Islet of Langerhans (tissue), 1 donor: ENCODE results near the gene CORO2B.
"Not testable (repeated sequence)": the region's sequence is repeated elsewhere in the genome, so short reads cannot be mapped to it uniquely, and the experiment has no call there.

Experiments
- FAIRE-seq: peaks from one replicate; lab custom pipeline; 2011; peaks lifted over from hg19 to GRCh38; lab: Jason Lieb, UNC

Gene CORO2B

DNA sequence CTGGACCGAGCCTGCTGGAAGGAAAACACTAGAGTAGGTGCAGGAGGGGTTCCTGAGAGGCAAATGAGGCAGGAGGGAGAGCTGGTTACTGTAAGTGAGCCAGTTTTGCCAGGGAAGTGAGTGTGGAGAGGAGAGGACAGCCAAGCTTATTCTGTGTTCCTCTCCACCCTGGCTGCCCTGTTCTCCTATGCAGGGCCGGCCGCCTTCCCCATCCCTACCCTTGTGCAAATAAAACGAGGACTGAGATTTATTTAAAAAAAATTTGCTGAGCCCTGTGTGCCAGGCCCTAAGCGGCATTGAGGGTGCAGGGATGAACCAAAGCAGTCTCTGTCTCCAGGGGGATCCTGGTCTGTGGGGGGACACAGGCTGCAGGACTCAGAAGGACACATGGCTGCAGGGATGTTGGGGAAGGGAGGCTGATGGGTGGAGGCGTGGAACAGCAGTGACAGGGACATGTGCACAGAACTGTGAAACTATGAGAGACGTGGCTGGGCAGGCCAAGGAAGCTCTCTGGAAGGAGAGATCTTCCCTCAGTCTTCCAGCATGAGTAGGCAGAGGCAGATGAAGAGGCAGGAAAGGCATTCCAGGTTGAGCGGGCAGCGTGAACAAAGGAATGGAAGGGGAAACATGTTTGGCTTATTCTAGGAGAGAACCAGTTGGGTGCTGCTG lies 12.1 kb downstream of the CORO2B start:
- FAIRE-seq, result no peak

DNA sequence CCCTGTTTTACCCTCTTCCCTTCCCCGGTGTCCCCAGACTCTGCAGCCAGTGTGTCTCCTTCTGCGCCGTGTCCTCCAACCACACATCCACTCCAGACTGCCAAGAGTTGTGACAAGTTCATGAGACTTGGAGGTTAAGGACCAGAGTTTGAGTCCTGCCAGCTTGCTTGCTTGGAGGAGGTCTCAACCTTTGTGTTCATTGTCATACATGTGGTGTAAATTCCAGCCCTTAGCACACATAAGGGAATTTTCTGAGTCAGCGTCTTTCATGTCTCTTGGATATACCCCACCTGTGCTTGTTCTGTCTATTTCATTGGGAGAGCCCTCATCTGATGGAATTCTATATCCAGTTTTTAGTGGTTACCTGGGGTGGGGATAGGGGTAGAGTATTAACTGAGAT lies 13.3 kb downstream of the CORO2B start:
- FAIRE-seq, result no peak

DNA sequence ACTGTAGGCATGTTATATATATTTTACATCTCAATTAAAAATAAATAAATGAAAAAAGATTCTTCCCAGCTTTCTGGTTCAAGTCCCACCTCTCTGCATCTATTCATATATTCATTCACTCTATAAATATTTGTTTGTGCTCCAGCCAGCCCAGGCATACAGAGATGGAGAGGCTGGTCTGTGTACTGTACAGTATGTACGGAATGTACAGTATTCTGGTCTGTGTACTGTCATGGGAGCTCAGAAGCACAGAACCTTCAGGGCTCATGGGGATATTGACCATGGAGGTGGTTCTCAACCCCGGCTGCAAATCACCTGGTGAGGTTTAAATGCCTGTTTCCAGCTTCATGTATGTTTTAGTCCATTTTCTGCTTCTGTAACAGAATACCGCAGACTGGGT lies 13.8 kb downstream of the CORO2B start:
- no peak for FAIRE-seq

DNA sequence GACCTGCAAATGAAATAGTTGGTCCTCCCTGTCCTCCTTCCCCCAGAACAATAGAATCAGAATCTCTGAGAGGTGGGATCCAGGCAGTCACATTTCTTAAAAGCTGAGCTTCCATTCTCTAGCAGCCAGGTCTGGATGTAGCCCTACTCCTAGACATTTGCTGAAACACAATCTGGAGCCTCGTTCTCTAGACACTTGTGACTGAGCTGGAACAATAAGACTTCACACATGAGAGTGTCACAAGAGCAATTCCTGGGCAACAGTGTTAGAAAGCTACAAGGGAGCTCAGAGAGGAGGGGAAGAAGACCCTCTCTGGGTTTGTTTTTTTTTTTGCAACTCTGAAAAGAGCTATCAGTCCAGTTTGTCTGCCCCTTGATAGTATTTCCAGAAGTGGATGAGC lies 14.5 kb downstream of the CORO2B start:
- FAIRE-seq, result no peak

DNA sequence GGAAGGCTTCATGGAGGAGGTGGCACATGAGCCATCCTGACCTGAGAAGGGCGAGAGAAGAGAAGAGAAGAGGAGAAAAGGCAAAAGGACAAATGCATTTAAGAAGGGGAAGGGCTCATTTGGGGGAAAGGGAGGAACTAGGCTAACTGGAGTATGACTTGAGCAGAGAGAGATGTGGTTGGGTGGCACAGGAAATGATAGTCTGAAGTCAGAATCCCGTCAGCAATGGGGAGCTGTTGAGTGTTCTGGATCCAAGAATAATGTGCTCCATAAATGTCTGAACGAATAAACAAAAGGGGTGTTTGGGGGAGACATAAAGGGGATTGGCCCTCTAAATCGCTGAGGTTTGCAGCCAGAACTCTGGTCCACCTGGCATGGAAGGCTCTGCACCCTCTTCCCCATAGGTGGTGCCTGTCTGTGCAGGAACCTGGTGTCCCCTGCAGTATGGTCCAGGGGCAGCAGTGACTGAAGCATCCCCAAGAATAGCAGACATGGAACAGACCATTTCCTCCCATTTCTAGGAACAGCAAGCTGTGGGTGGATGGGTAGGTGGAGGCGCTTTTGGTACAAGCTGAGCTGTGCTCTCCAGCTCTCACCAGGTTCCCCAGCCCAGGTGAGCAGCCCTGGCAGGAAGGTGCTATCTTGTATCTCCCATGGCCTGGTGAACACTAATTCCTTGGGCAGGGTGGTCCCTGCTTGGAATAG lies 15.2 kb downstream of the CORO2B start:
- FAIRE-seq, result no peak

DNA sequence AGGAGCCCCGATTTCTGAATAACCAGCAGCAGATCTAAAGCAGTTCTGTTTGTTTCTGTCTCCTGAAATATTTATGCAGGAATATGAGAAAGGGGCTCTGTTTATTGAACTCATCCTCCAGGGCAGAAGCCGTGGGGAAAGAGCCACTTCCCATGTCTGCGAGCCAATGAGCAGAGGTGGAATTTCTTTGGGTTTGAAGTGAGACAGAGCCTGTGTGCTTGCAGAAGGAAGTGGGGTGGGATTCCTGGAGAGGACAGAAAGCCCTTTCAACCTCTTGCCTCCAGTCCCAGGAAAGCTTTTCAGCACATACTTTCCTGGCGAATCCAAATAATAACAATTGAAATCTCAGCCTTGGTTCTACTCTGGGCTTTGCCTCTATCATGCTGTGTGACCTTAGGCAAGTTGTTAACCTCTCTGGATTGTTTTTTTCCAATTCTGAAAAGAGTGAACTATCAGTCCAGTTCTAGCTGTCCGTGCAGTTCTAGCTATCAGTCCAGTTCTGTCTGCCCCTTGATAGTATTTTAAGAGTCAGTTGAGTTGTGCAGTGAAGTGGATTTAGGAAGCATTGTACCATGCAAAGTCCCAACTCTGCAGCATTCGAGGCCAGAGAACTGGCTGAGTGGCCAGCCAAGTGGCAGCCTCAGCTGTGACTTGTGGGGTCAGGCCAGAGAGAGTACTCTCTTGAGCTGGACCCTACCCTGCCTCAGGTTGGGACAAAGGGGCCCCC lies 15.9 kb downstream of the CORO2B start:
- FAIRE-seq, result no peak

DNA sequence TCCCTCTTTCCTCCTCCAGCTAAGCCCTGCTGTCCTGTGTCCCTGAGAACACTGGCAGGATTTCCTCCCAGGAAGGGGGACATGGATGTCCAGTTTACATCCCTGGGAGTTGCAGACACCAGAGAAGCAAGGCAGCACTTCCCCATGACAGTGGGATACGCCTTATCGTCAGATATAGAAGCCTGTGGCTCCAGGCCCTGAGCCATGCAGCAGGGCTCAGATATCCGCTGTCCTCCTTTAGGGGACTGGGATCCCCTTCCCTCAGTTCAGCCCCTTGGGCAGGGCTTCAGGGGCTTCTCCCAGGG lies 16.4 kb downstream of the CORO2B start:
- FAIRE-seq, result no peak

DNA sequence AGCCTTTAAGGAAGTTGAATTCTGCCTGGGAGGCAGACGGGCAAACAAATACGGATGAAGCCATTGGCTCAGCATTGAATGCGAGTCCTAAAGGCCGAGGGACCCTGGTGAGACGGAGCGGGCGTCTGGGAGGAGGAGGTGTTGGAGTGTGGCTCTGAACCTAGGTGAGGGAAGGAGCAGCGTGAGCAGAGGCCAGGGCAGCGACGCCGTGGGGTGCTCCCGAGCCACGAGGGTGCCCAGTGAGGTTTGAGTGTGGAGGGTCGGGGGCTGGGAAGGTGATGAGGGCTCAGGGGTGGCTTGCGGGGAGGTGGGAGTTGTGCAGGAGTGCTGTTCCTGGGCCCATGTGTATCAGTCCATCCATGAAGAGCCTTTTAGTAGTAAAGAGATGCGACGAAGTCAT lies 17.0 kb downstream of the CORO2B start:
- no peak for FAIRE-seq

DNA sequence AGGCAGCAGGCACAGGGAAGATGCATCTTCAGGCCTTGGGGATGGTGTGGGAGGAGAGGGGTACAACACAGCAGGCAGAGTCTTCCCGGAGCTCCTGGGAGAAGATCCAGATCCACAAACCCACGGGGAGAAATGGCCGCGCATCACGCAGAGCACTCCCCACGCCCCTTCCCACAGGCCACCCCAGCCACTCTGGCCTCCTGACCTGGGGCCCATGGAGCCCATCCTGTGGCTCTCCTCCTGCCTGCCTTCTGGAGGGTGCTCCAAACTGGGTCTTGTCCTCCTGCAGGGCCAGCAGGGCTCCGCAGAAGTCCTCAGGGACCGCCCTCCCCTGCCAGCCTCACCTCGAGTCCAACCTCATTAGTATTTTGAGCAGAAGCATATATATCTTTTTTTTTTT lies 17.9 kb downstream of the CORO2B start:
- no peak for FAIRE-seq

DNA sequence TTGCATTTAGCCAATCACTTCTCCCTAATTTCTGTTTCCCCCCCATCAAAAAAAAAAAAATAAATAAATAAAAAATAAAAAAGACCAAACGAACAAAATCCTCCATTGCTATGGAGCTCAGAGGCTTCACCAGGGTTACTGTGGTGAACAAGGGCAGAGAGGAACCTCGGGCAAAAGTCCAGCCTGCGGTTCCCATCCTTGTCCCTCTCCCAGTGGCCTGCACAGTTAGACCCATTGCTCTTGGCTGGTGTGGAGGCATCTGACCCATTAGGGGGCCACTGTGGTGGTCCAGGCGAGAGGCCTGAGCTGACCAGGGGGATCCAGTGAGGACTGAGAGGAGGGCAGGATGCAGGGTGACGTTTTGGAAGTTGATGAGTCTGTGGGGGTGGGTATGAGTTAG lies 18.8 kb downstream of the CORO2B start:
- FAIRE-seq, result no peak

DNA sequence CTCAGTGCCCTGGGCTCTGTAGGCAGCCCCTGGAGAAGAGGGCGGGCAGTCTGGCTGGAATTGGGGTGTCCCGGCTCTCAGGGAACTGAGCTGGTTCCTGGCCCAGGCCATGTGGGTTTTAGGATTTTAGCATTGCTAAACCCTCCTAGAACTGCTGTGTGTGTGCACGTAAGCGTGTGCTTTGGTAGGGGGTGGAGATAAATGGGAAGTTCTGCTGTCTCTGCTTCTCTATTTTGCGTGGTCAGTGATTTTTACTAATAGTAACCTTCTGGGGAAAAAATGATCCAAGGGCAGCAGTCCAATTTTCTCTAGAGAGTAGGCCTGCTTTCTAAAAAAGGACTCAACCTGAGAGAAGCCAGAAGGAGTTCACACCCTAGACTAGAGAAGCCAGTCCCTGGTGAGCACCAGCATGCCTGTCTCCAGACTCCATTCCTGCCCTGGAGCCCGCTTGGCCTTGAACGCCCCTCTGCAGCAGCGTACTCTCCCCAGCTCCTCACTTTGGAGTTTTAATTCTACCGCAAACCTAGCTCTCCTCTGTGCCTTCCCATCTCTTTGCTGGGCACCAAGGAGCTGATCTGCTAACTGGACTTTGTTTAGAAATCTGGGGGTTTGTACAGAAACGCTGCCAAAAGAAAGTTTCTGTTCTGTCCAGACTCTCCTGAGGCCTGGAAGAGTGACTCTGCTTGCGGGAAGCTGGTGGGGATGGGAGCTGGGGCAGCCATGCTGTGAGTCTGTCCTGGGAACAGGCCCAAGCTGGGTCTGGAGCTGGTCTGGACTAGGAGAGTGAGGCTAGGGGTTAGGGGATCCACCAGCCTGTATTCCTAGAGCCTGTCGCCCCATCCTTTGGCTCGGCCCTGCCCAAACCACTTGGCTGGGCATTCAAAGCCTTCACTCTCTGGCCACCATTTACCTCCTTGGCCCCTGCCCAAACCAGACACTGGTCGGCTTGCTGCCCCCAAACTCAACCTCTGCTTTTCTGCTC lies 19.7 kb downstream of the CORO2B start:
- FAIRE-seq, result no peak

DNA sequence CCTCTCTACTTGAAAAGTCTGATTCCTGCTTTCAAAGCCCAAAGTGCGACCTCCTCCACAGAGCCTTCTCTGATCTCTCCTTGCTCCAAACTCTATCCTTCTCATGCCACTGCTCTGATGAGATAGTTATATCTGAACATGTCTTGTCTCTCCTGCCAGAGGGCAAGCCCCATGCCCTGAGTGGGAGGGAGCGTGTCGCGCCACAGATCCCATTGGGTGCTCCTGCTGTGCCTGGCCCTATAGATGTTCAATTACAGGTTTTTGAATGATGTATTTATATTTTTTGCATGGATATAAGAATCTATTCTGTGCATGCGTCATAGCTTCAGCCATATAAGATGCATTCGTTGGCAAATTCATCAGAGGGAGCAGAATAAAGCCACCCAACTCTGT lies 20.4 kb downstream of the CORO2B start:
- no peak for FAIRE-seq

DNA sequence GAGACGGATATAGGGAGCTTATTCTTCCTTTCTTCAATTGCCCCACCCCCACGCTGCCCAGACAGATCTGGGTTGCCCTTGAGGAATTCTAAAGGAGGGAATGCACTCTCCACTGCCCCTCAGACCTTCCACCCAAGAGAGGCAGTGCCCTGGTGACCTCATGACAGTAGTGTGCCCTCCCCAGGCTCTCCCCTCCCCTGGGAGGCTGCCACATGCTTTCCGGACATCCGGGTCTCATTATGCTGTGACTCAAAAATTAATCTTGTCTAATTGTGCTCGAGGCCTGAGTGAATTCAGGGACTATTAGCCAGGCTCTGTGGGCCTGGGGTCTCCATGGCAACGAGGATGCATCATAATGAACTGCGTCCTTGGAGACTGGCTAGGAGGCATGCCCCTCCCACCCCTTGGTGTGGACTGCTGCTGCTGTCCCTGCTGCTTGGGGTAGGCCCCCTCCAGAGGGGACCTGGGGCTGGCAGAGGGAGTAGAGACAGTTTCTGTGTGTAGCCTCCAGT lies 20.8 kb downstream of the CORO2B start:
- FAIRE-seq, result no peak

DNA sequence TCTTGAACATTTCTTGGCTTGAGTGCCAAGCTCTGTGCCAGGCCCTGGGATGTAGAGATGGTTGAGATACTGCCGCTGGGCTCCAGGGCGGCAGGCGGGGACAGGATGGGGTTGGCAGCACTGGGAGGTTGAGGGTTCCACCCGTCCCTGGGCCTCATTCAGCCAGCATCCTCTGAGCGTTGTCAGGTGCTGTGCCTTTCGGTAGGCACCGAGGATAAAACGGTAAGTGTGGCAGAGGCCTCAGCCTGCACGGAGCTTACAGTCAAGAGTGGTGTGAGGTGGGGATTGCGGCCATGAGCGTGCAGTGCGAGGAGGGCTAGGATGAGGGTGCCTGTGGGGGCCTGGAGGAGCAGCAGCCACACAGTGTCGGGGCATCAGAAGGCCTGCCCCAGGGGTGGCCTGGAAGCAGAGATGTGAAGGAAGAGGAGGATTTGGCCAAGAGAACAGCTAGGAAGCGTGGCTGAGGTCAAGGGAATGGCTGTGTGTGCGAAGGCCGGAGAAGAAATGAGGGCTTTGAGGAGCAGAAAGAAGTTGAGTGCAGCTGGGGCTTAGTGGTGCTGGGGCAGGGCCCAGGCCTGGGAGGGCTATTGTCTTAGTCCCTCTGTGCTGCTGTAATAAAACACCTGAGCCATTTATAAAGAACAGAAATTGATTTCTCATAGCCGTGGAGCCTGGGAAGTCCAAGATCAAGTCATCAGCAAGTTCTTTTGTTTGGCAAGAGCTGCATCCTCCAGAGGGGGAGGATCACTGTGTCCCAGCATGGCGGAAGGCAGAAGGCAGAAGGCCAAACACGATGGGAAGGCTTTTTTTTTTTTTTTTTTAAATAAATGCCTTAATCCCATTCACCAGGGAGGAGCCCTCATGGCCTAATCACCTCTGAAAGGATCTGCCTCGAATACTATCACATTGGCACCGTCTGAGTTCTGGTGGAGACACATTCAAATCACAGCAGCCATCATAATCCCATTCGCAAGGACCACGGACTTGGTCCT lies 22.7 kb downstream of the CORO2B start:
- FAIRE-seq, result no peak

DNA sequence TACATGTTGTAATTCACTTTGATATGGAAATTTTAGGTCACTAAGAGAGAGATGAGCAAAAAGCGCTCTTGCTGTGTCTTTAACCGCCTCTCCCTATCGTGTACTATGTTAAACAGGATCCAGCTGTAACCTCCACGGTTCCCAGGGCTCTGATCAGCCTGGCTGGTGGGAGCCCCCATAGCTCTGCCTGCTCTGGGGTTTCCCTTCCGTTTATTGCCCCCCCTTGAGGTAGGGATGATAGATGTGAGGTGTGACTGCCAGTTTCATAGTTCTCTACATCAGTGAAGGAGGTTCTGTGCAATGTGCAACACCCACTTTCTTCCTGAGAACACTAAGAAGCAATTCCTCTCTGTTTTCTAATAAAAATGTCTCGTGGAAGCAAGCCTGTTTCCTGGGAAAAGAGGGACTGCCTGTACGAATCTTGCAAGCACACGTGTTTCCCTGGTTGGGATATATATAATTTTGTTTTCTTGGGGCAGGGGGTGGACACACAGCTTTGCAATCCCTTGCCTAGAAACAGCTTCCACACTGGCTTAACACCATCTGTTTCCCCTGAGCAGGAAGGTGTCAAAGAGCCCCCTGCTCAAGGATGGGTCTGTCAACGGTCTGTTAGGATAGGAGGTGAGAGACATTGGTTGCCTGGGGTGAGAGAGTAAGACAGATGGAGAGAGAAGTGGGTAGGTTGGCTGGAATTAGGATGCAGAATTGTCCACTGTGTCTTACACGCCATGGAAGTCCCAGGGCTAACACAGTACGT lies 23.8 kb downstream of the CORO2B start:
- FAIRE-seq, result no peak

DNA sequence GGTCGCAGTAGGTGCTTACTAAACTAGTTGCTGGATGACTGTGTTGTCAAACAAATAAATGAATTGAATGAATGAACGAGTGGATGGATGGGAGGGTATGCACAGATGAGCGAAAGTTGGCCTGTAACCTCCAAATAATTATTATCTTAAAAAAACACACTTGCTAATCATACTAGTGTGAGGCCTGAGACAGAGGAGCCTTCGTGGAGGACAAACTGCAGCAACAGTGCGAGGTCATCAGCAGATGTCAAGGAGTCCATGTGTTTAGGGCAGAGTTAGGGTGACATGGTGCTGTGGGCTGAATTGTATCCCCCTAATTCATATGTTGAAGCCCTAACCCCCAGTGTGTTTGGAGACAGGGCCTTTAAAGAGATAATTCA lies 24.4 kb downstream of the CORO2B start:
- no peak for FAIRE-seq

DNA sequence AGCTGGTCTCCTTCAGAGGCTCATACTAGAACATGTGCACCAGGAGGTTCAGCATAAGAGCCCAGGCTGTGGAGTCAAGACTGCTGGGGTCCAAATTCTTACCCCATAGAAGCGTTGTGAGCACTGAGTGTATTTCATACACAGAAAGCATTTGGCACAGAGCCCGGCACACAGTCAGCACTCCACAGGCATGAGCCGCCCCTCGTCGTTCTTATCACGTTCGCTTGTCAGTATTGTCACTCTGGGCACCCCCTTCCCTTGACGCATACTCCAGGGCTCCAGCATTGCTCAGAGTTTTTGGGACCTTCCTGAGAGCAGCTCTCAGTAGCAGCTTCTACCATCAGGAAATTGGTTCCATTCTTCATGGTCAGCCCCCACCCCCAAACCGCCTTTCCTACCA lies 25.2 kb downstream of the CORO2B start:
- FAIRE-seq, result no peak

DNA sequence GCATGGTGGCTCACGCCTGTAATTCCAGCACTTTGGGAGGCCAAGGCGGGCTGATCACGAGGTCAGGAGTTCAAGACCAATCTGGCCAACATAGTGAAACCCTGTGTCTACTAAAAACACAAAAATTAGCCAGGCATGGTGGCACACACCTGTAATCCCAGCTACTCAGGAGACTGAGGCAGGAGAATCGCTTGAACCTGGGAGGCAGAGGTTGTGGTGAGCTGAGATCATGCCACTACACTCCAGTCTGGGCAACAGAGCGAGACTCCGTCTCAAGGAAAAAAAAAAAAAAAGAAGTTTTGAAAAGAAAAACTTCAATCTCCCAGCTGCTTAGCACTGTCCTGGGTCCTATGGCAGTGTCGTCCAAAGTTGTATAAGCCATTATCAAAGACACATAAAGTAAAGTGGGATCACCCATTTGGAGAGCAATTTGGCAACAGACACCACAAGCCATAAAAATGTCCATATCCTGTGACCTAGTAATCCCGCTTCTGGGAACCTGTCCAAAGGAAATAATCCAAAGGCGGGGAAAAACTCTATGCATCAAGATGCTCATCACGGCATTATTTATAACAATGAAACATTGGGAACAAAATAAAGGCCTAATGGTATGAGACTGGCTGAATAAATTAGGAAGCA lies 26.2 kb downstream of the CORO2B start:
- FAIRE-seq, result not testable (repeated sequence)

DNA sequence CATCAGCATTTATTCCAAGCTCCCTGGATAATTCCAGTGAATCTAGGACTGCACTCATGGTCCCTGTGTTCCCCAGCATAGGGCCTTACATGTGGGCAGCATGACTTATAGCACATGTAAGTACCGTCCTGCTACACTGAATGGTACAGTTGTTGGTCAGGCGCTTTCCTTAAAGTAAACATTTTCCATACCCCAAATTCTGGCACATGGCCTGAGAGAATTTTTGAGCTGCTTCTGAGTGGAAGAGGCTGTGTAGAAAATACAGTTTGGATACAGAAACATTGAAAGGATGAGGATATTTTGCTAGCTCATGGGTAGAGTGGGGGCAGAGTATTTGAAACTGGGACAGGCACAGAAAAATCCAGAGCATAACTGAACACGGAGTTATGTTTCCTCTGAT lies 27.6 kb downstream of the CORO2B start:
- no peak for FAIRE-seq
